ENCODE data around the gene EIF4A3.

DNA sequence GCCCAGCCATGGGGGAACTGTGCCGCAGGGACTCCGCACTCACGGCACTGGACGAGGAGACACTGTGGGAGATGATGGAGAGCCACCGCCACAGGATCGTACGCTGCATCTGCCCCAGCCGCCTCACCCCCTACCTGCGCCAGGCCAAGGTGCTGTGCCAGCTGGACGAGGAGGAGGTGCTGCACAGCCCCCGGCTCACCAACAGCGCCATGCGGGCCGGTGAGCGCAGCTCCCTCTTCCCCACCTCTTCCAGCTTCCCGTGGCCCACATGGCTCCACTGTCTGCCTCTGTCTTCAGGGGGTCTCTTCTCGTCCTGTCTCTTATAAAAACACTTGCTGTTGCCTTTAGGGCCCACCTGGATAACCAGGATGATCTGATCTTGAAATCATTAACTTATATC lies 34.5 kb upstream of the EIF4A3 start:
- TF ChIP-seq LEF1 (IDR thresholded peaks at IDR 0.05; ENCODE audit: borderline replicate concordance) (no peak), SP1 (IDR thresholded peaks at IDR 0.05) (no peak), ARNT (IDR thresholded peaks at IDR 0.05) (no peak), FOXM1 (IDR thresholded peaks at IDR 0.05; ENCODE audit: borderline replicate concordance) (no peak), TARDBP (IDR thresholded peaks at IDR 0.05) (no peak), ZNF384 (IDR thresholded peaks at IDR 0.05) (no peak)
